ENCODE measurements around the gene PCCA. TPM values are rescaled to one million over a fixed set of nuclear protein-coding genes. Genes with fewer than 3 reads are reported as not detected.
"Not testable (repeated sequence)": the region's sequence is repeated elsewhere in the genome, so short reads cannot be mapped to it uniquely, and the experiment has no call there.

PCCA gene
- total RNA-seq, 1 experiment from 2014 or later, result 14.8 TPM

DNA sequence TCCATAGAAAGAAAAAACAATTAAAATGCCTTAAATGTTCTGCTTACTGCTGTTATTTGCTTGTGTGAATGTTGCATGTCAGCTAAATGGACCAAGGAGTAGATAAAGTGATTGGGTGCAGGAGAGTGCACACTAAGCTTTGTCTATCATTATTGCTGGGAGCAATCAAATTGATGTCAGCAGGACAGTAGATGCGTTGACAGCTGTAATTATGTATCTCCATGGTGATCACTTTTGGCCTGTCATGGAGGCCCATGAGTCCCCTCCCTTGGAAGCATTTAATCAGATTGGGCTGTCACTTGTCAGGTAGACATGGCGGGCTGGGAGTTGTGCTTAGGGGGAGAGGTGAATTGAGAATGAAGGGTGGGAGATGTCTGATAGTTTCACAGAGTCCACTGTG lies 215.3 kb downstream of the PCCA start:
- DNase-seq (ENCODE audit: low spot score), result no peak

DNA sequence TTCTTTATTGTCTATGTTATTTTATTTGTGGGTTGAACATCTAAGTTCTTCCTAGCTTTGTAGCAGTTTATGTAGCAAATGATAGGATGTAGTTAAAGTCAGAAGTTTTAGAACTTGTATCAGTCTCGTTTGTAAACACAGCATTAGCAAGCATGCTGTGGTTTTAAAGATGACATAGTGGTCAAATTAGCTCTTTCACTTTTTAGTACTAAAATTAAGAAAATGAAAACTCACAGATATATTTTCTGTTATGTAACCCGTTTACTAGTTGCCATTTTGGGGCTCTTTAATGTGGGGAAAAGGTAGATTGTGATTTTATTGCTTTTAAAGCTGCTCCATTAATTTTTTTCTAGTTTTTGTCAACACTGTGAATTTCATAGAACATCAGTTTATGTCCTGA lies 216.5 kb downstream of the PCCA start:
- no peak for DNase-seq (ENCODE audit: low spot score)

DNA sequence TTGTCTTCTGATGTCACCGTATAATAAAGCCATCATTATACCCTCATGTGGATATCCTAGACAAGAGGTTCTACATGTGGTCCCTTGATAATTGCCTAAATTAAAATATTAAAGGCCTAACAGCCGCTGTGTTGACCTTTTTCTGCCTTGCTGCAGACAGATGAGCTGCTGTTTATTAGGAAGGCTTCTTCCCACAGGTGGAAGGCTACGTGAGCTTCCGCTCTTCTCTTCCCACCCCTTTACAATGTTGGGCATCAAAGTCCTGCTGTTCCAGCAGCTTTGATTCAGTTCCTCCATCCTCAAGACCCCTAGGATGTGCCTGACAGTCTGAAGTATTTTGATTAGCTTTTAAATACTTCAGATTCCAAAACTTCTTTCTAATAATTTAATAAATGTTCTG lies 217.1 kb downstream of the PCCA start:
- no peak for DNase-seq (ENCODE audit: low spot score)

DNA sequence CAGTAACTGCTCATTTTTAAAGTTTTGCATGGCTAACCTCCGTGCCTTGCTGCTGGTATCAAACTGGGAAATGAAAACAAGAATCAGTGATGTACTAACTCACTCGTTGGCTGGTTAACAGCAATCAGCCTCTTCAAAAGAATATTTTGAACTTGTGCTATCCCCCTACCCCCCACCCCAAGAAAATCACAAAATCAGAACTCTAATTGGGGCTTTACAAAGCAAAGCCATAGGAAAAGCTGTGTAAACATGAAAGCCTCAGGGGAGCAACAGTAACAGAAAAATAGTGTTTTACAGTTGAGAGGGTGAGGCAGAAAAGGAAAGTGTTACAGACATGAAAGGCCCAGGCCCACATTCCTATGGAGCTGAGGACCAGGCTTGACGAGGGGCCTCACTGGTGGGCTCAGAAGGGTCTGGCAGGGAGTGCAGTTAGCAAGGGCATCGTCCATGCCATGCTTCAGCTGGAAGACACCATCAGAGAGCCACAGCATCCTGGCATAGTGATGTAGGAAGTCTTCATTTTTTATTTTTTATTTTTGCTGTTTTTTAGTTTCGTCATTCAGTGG lies 217.6 kb downstream of the PCCA start:
- no peak for DNase-seq (ENCODE audit: low spot score)

DNA sequence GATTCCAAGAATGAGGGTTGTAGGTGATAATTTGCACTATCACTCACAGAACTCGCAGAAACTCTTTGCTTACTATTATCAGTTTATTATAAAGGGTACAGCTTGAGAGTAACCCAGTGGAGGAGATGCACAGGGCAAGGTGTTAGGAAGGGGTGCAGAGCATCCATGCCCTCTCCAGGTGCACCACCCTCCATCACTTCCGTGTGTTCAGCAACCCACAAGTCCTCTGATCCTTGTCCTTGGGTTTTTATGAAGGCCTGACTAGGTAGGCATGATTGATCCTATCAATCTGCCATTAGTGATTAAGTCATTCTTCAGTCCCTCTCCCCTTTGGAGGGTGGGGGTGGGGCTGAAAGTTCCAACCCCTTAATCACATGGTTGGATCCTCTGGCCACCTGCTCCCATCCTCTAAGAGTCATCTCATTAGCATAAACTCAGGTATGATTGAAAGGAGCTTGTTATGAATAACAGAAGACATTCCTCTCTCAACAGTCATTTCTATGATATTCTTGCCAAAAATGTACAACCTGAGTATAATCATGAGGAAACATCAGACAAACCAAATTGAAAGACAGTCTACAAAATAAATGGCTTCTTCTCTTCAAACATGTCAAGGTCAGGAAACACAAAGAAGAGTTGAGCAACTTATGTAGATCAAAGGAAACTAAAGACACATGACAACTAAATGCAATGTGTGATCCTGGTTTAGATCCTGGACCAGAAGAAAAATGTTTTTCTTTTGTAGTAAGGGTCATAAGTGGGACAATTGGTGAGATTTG lies 225.4 kb downstream of the PCCA start:
- no peak for DNase-seq (ENCODE audit: low spot score)

DNA sequence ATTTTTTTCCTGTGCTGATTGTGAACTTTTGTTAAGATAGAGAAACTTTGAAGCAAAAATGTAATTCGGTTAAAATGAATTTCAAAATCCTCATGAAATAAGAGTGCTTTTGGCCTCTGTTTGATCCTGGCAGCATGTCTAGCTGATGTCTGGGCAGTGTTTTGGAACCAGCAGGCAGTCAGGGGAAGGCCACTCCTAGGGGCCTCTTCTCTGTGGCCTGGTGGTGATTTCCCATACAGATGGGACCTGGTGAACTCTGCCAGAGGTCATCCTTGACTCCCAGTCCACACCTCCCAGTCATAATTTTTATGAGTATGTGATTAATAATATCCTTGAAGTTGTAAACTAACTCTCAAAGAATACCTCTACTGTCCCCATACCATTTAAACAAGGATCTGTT lies 226.6 kb downstream of the PCCA start:
- no peak for DNase-seq (ENCODE audit: low spot score)

DNA sequence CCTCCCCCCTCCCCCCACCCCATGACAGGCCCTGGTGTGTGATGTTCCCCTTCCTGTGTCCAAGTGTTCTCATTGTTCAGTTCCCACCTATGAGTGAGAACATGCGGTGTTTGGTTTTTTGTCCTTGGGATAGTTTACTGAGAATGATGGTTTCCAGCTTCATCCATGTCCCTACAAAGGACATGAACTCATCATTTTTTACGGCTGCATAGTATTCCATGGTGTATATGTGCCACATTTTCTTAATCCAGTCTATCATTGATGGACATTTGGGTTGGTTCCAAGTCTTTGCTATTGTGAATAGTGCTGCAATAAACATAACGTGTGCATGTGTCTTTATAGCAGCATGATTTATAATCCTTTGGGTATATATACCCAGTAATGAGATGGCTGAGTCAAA lies 229.6 kb downstream of the PCCA start:
- DNase-seq (ENCODE audit: low spot score), result not testable (repeated sequence)

DNA sequence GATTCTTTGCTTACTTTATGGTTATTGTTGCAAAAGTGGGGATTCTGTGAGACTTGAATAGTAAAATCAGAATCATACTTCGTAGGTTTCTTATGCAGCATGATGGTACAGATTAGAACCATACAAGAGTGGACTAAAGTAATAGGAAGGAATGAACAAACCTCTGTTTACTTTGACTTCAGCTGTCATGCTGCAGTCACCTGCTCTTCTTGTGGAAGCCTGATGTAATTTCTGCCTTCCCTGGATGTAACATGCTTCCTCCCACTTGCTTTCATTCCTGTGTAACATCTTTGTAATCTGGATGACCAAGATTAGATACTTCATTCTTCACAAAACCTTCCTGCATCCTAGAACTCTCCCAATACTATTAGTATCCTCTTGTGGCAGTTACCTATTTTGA lies 235.0 kb downstream of the PCCA start:
- DNase-seq (ENCODE audit: low spot score), result no peak

DNA sequence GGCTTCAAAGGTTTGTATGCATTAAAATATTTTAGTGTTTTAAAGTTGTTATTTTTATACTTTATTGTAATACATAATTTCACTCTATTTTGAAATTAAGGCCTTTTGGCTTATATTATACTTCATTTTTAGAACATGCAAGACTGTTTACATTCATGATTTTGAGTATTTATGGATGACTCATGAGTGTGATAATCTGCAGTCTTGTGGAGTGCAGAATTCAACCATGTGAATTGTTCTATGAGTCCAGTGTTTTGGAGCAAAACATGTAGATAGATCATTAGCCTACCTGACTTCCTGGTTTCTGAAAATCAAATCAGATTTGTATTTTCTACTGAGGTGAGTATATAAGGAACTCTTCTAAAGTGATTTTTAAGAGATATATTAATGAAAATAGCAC lies 241.8 kb downstream of the PCCA start:
- DNase-seq (ENCODE audit: low spot score), result no peak

DNA sequence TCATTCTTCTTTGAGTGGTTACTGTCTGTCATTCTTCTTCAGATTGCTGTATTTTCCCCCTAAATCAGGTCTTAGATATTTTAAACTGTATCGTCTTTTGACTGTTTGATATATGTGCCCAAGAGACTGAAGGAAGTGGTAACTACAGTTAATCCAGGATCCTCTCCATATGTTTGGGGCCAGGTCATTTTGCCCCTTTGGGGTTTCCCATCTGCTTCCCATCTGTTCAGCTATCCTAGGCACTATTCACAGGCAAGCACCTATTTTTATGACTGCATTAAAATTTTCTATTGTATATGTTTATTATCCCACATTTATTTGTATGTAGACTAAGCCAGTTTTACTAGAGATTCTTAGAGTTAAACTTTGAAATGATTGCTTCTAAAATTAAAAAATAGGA lies 244.2 kb downstream of the PCCA start:
- no peak for DNase-seq (ENCODE audit: low spot score)

DNA sequence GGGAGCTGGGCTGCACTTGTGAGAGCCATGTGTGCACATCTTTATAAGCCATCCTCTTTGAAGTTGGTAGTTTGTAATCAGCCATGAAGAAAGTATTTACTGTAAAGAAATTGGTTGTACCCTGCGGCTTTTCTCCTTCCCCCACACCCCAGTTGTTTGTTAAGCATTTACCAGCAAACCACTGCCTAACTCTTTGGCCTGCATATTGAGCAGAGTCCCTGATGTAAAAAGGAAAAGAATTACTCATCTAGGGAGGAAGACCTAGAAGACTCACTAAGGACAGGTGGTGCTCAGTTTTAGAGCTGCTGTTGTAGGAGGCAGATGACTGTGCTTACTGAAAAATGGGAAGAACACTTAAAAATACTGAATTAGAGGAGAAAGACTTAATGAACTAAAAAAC lies 245.3 kb downstream of the PCCA start:
- DNase-seq (ENCODE audit: low spot score), result no peak

DNA sequence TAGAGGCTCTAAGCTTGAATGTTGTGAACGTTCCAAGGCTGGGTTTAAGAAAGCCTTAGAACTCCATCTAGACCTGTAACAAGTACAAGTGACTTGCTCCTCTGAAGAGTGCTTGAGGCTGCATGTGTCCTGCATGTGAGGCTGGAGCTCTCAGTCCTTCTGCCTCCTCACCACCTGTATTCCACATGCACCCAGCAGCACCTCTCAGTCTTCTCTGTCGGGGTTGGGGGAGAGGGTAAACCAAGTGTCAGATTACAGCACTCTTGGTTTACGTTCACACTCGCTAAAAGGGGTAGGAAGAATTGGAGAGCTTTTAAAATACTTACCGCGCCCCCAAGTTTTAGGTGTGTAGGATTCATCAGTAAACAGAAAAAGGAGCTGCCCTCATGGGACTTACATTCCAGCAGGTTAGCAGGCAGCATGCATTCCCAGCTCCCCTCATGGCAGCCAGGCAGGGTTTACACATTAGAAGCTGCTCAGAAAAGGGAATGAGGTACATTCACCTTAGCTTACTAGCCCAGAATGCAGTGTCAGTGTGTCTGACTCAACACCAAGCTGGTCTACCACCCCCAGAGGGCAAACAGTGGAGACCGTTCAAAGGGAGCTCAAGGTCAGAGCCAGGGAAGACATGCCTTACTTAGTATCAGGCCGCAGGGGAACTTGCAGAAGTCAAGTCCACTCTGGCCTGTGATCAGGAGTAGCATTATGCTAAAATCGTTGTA lies 248.1 kb downstream of the PCCA start:
- no peak for DNase-seq (ENCODE audit: low spot score)

DNA sequence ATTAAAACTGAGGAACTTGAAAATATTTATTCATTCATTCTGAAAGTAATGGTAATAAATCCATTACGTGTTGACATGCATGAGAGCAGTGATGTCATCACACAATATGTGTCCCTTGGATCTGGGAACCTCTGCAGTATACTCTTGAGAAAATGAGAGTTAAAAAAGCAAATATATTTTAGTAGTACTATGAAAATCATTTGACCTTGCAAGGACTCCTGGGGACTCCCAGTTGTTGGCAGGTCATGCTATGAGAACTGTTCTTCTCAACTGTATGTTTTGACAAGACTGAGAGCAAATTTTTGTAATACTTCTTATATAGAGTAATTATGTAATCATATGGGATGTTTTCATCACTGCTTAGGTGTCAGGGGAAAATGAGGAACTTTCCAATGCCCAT lies 249.4 kb downstream of the PCCA start:
- DNase-seq (ENCODE audit: low spot score), result no peak

DNA sequence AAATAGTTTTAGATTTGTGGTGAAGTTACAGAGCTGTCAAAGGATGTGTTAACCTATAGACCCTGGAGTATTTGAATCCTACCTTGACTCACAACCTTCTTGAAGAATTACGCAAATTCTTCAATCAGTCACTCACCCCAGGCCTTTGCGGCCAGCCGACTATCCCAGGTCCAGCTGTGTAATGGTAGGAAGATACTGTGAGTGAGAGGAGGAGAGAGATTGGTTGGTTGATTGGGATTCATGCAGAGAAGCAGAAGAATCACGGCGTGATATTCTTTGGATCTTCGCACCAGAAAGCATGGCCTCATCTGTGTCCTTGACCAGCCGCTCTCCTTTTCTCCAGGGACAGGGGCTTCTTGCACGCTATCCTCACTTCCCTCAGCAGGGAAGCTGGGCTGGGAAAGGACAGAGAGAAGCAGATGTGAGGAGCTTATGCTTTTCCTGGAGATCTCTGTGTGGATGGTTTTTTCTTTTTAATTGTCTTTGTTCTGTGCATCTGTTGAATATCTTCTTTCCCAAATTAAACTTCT lies 250.6 kb downstream of the PCCA start:
- no peak for DNase-seq (ENCODE audit: low spot score)

DNA sequence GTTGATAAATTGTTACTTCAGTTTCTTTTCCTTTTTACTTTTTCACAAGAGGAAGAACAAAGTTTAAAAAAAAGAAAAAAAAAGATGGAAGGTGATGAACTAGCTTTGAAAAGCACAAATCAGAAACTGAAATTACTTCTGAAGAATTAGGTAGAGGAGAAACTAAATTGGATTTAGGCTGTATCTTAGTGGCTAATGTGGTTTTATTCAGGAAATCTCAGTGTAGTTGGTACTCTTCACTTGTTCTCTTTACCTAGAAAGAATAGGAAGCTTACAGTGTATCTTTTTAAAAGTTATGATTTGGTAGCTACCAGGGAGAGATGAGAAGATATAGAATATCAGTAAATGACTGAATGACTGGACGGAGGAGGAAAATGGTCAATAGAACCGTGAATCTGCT lies 252.0 kb downstream of the PCCA start:
- no peak for DNase-seq (ENCODE audit: low spot score)

DNA sequence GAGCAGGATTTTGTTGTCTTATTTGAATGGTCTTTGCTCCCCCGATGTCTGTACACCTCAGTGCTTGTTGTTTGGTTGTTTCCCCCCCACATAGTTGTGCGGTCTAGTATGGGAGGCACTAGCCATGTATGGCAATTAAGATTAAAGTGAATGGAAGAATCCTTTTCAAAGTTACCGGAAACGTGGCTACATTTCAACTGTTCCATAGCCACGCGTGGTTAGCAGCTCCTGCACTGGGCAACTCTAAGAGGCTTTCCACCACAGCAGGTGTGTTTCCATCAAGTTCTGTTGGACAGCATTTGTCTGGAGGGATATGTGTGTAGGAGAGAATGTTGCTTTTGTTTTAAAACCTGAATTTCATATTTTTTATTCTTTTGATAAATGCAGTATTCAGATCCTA lies 252.4 kb downstream of the PCCA start:
- DNase-seq (ENCODE audit: low spot score), result no peak

DNA sequence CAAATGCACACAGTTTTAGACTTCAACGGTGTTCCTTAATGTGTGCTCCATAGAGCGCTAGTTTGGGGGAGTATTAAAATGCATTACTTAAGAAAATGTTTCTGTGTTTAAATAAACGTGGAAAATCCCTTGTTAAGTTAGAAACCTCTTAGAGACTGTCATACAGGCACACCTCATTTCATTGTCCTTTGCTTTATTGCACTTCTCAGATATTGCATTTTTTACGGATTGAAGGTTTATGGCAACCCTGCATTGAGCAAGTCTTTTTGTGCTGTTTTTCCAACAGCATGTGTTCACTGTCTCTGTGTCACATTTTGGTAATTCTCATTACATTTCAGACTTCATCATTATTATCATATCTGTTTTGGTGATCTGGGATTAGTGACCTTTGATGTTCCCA lies 255.7 kb downstream of the PCCA start:
- DNase-seq (ENCODE audit: low spot score), result no peak

DNA sequence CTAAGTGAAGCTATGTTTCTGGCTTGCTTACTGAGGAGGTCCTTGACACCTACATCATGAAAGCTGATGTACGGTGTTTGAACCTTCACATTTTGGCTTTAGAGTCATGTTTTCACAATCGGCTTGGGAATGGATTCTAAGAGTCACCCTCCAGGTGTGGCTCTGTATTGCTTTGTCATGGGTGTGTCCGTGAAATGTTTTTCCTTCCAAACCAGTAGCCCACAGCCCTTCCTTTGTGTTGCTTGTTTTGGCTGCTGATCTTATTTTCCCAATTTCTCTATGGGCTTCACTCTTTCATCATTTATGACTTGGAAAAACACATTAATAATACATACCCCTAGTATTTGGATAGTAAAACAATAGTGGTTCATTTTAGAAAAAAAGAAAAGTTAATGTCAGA lies 259.1 kb downstream of the PCCA start:
- no peak for DNase-seq (ENCODE audit: low spot score)

DNA sequence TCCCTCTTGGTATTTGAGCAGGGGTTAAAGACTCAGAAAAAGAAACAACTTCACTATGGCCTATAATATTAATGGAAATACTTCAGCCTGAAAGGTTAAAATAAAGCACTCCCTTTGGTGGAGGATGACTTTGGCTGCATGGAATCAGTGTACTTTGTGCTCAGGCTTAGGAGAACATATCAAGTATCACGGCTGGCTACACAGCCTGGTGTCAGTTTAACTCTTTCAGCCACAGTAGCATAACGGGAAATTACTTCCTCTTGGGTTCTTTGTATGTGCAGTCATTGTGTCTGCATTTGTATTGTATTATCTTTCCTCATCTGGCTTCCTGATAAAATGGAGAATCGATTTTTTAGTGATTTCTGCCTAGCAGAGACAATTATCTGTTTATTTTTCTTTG lies 260.7 kb downstream of the PCCA start:
- no peak for DNase-seq (ENCODE audit: low spot score)

DNA sequence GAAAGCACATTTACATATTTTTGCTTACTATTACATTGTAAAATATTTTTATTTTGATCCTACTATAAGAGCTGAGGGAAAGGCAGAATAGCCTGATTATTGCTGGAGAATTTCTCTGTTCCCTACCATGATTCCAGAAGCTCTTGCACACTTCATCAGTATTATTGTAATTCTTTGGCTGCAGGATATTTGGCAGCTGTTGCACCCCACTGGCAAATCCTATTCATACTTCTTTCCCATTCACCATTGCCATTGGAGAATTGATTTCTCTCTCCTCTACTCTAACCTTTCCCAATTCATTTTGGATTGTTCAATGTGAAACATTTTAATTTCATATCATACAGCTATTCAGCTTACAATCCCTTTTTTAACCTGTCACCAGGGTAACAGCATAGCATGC lies 261.7 kb downstream of the PCCA start:
- no peak for DNase-seq (ENCODE audit: low spot score)

DNA sequence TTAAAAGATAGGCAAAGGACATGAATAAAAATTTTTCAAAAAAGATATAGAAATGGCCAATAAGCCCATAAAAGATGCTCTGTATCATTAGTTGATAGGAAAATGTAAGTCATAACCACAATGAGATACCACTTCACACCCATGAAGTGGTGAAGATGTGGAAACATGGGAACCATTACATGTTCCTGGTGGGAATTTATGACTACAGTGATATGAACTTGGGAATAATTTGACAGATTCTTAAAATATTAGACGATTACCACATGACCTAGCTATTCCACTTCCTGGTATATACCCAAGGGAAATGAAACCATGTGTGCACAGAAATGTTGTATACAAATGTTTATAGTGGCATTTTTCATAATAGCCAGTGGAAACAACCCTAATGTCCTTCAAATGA lies 267.5 kb downstream of the PCCA start:
- DNase-seq (ENCODE audit: low spot score), result no peak

DNA sequence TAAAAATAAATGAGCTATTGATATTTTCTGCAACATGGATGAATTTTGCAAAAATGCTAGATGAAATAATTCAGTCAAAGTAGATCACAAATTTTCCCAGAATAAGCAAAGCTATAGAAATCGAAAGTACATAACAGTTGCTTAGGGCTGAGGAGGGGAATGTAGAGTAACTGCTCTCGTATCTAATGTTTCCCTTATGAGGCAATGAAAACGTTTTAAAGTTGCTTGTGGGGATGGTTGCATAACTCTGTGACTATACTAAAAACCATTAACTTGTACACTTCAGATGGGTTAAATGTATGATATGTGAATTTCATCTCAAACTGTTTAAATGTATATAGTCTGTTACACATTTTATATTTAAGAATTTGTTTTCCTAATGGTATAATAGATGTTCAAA lies 268.0 kb downstream of the PCCA start:
- DNase-seq (ENCODE audit: low spot score), result no peak

DNA sequence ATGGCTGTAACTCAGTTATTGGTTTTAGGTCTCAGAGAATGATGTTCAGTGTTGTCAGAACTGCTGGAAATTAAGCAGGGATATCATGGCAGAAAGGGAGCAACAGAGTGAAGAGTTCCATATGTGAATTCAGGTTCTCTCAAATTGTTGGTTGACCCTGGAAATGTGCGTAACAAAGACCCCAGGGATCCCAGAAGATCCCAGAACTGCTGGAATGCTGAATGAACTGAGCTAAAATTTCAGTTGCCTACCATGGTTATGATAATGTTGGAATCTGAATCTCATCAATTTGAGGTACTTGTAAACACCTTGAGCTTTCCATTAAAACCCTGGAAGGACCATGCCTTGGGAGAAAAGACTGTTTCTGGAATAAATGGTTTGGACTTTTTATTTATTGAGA lies 268.9 kb downstream of the PCCA start:
- no peak for DNase-seq (ENCODE audit: low spot score)
